ENCODE results near the gene PPP2R5D. TPM values are rescaled to one million over a fixed set of nuclear protein-coding genes. Genes with fewer than 3 reads are reported as not detected.

Gene PPP2R5D
- total RNA-seq, 1 experiment from 2014 or later, result 53.5 TPM

- Histone ChIP-seq H2AFZ (ENCODE audit: low read length) (no peak overlapping the region), H2BK12ac (ENCODE audit: insufficient read length, low read depth, low read length) (no peak overlapping the region), H4K8ac (replicated peaks; ENCODE audit: insufficient read length, low read depth, low read length) (no peak overlapping the region), H3K14ac (ENCODE audit: insufficient read depth, low read length) (no peak overlapping the region), H2BK120ac (ENCODE audit: low read depth, low read length, poor library complexity, severe bottlenecking) (no peak overlapping the region), H3K79me1 (ENCODE audit: insufficient read depth, low read depth, low read length, poor library complexity, severe bottlenecking) (no peaks in the 10 kb centered on the region), H3T11ph (ENCODE audit: low read length) (no peak overlapping the region), H4K20me1 (ENCODE audit: control insufficient read depth, insufficient read depth, insufficient read length) (no peaks in the 10 kb centered on the region), H3K27ac (ENCODE audit: insufficient read length, low read depth, low read length) (no peak overlapping the region), H4K5ac (ENCODE audit: insufficient read length, low read depth, low read length) (no peak overlapping the region), H3K4me2 (ENCODE audit: insufficient read depth, insufficient read length, low read length) (no peak overlapping the region), H3K4me1 (ENCODE audit: insufficient read depth, low read length) (no peaks in the 10 kb centered on the region), H3K4ac (ENCODE audit: low read depth, low read length) (no peak overlapping the region), H3K23ac (ENCODE audit: insufficient read length, low read depth, low read length) (no peak overlapping the region), H2BK5ac (ENCODE audit: insufficient read length, low read length) (no peak overlapping the region), H3K56ac (ENCODE audit: insufficient read length, low read depth, low read length) (no peak overlapping the region), H4K91ac (ENCODE audit: insufficient read length, low read depth, low read length) (no peak overlapping the region), H3K23me2 (ENCODE audit: insufficient read length, low read depth, low read length, poor library complexity, severe bottlenecking) (no peaks in the 10 kb centered on the region), H3K27me3 (ENCODE audit: insufficient read depth, low read length) (no peaks in the 10 kb centered on the region), H2BK20ac (ENCODE audit: low read depth, low read length, poor library complexity, severe bottlenecking) (no peak overlapping the region), H2BK15ac (ENCODE audit: low read depth, low read length) (no peak overlapping the region), H3K9me3 (ENCODE audit: control insufficient read depth, low read depth, low read length) (no peaks in the 10 kb centered on the region), H2AK5ac (ENCODE audit: insufficient read length, low read length) (no peak overlapping the region), H3K9ac (ENCODE audit: extremely low read depth, insufficient read length, low read length) (no peak overlapping the region), H3K18ac (ENCODE audit: insufficient read length, low read depth, low read length) (no peak overlapping the region), H3K79me2 (ENCODE audit: insufficient read depth, low read length) (no peaks in the 10 kb centered on the region)
- Mint-ChIP-seq H3K27ac (no peak overlapping the region), H3K36me3 (ENCODE audit: insufficient read depth in 1 of 3, low read depth in 3 of 3) (peaks cover 41 to 90% (median 70%) of the 10 kb centered on the region in 3 experiments; a peak in 6 of 7 replicates), H3K27me3 (ENCODE audit: low read depth) (no peaks in the 10 kb centered on the region; the same call in none of the 2 replicates), H3K4me3 (no peak overlapping the region), H3K4me1 (no peaks in the 10 kb centered on the region), H3K9me3 (no peaks in the 10 kb centered on the region)
- DNase-seq, result no peak
- TF ChIP-seq CTCF (conservative IDR thresholded peaks at IDR 0.05), result no peak
- no CpG with 5 or more reads among the region's 2 CpGs for WGBS (ENCODE audit: extremely low coverage, insufficient read length, low lambda C conversion rate)
Observed at GRCh38 chr6:43033496-43034189, 49.3 kb downstream of the PPP2R5D start.

Data from H9 (cell line).